Lung (tissue), 12 donors: Measurements from ENCODE around the gene MAP3K6. TPM values are rescaled to one million over a fixed set of nuclear protein-coding genes. Genes with fewer than 3 reads are reported as not detected.
"Not testable (repeated sequence)": the region's sequence is repeated elsewhere in the genome, so short reads cannot be mapped to it uniquely, and the experiment has no call there.

ENCODE experiments used
- ATAC-seq: fragments of 200-7000 bp; cut with Tn5 transposase; one replicate; pipeline ENCODE4 v1.9.1; 2020; ENCODE audit warnings: moderate number of reproducible peaks; ENCODE audit not compliant: insufficient read depth, low FRiP score
- DNase-seq, 3 donors: peaks; one replicate each; pipeline ENCODE4 v3.0.0-alpha.2; 2013 to 2017
- H3K27ac ChIP-seq, 2 donors: one replicate each; pipeline ENCODE4 v1.5.1; 2013; ENCODE audit warnings: mild to moderate bottlenecking in 2 of 2, moderate library complexity in 2 of 2, control low read depth in 1 of 2, inconsistent platforms in 1 of 2, low read depth in 1 of 2, low read length in 1 of 2
- H3K27me3 ChIP-seq, 3 donors: one replicate each; pipeline ENCODE4 v1.5.1; 2013; ENCODE audit warnings: low read length in 2 of 3; ENCODE audit not compliant: control insufficient read depth in 3 of 3, insufficient read depth in 3 of 3
- H3K36me3 ChIP-seq, 4 donors: one replicate each; pipeline ENCODE4 v1.5.1; 2013; ENCODE audit warnings: low read length in 4 of 4, mild to moderate bottlenecking in 1 of 4, moderate library complexity in 1 of 4; ENCODE audit not compliant: control insufficient read depth in 4 of 4, insufficient read depth in 4 of 4
- H3K4me1 ChIP-seq, 5 donors: one replicate each; pipeline ENCODE4 v1.5.1; 2013; ENCODE audit warnings: low read length in 5 of 5, mild to moderate bottlenecking in 2 of 5, moderate library complexity in 1 of 5; ENCODE audit not compliant: control insufficient read depth in 5 of 5, insufficient read depth in 5 of 5
- H3K4me3 ChIP-seq: one replicate; pipeline ENCODE4 v1.5.1; 2013; ENCODE audit warnings: mild to moderate bottlenecking, control low read depth, moderate library complexity
- H3K9ac ChIP-seq, 2 donors: one replicate each; pipeline ENCODE4 v1.5.1; 2013; ENCODE audit warnings: low read length in 2 of 2, control low read depth in 1 of 2; ENCODE audit not compliant: insufficient read depth in 1 of 2
- H3K9me3 ChIP-seq, 4 donors: one replicate each; pipeline ENCODE4 v1.5.1; 2013; ENCODE audit warnings: low read length in 3 of 4, mild to moderate bottlenecking in 1 of 4, moderate library complexity in 1 of 4; ENCODE audit not compliant: control insufficient read depth in 4 of 4, insufficient read depth in 3 of 4
- WGBS, 2 donors: extraction: QIAGEN DNeasy Blood & Tissue Kit; methylation state at CpG; one replicate each; pipeline ENCODE4 v1.1.7; 2013; 5-methylcytosine and 5-hydroxymethylcytosine counted together
- polyA plus RNA-seq, 2 donors: library from polyadenylated mRNA; stranded (reverse); fragments of 200-250 nt; gene quantifications; one replicate each; pipeline ENCODE4 v1.2.1, GENCODE V29; 2013
- total RNA-seq, 2 donors: library from RNA; depleted of rRNA in 1 of 2; stranded (reverse); fragments of >200 nt in 1 of 2; gene quantifications; one replicate each; pipeline ENCODE4 v1.2.1, GENCODE V29; 2014 to 2021
- TF ChIP-seq, protein P1 (sequence below): IDR thresholded peaks from 2 replicates; pipeline ENCODE4 v1.5.1; 2012; ENCODE audit warnings: mild to moderate bottlenecking; ENCODE audit errors: control extremely low read depth, extremely low read depth
- donor health status: control.
- donor health status: control.
- donor health status: Bipolar disorder and iron deficiency.
- donor health status: healthy.
- donor health status: DM: yes; HTN: yes; CAD: no.

The MAP3K6 gene
- total and polyA plus RNA-seq, 4 donors: 17.0 to 96.6 (median 62.8) TPM

DNA sequence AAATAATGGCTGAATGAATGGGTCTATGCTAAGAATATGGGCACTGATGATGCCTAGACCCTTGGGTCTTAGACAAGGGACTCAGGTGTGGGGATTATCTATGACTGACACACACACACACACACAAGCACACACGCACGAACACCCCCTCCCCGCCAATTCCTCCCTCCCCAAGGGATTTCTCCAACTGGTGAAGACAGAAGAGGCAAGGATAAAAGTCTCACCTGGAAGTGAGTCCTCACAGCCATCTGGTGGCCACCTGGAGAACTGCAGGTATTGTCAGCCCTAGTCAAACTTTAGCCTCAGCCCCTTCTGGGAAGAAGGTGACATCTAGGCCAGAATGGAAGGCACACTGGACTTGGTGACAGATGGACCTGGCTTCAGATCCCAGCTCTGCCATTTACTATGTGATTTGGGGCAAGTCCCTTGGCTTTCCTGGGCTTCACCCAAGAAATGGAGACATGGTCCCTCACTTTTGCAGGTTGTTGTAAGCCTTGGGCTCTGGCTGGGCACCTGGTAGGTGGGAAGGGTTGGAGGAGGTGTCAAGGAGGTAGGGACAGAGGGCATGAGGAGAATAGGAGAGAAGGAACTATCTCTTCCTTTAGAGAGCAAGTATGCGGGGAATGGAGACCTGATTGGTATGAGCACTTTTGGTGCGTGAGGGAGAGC lies 21.7 kb upstream of the MAP3K6 start:
- Histone ChIP-seq H3K27me3 (no peaks in the 10 kb centered on the region), H3K27ac (peak overlapping the region; percentile 14 to 50), H3K36me3 (no peaks in the 10 kb centered on the region), H3K9ac (no peak overlapping the region), H3K4me3 (no peak overlapping the region), H3K4me1 (peaks cover 0 to 15% (median 12%) of the 10 kb centered on the region in 5 donors), H3K9me3 (no peaks in the 10 kb centered on the region)
- WGBS, 2 donors: 48 to 49% methylated on average over 5 of the region's 5 CpGs
- peak in 2 of 3 donors; percentile 40 to 41 for DNase-seq
- TF ChIP-seq, protein P1, sequence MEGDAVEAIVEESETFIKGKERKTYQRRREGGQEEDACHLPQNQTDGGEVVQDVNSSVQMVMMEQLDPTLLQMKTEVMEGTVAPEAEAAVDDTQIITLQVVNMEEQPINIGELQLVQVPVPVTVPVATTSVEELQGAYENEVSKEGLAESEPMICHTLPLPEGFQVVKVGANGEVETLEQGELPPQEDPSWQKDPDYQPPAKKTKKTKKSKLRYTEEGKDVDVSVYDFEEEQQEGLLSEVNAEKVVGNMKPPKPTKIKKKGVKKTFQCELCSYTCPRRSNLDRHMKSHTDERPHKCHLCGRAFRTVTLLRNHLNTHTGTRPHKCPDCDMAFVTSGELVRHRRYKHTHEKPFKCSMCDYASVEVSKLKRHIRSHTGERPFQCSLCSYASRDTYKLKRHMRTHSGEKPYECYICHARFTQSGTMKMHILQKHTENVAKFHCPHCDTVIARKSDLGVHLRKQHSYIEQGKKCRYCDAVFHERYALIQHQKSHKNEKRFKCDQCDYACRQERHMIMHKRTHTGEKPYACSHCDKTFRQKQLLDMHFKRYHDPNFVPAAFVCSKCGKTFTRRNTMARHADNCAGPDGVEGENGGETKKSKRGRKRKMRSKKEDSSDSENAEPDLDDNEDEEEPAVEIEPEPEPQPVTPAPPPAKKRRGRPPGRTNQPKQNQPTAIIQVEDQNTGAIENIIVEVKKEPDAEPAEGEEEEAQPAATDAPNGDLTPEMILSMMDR: peak; percentile 81
- ATAC-seq: no peak

GRCh38 chr1:27384797-27385196 lies 18.0 kb upstream of the MAP3K6 start:
- H3K27me3 ChIP-seq, H3K27ac ChIP-seq, H3K9ac ChIP-seq, H3K4me3 ChIP-seq, H3K36me3 ChIP-seq, ATAC-seq, H3K9me3 ChIP-seq, DNase-seq: not testable (repeated sequence)
- peaks cover 0 to 11% (median 0%) of the 10 kb centered on the region in 5 donors for H3K4me1 ChIP-seq
- 87 to 91% methylated on average over 2 to 3 of the region's 3 CpGs for WGBS, 2 donors

GRCh38 chr1:27383661-27384060 lies 16.9 kb upstream of the MAP3K6 start:
- no peak overlapping the region for H3K27ac ChIP-seq
- no peaks in the 10 kb centered on the region for H3K27me3 ChIP-seq
- ATAC-seq: no peak
- TF ChIP-seq, protein P1: no peak
- no peaks in the 10 kb centered on the region for H3K9me3 ChIP-seq
- peaks cover 0 to 12% (median 0%) of the 10 kb centered on the region in 5 donors for H3K4me1 ChIP-seq
- WGBS, 2 donors: 90 to 91% methylated on average over 13 of the region's 13 CpGs
- no peak overlapping the region for H3K9ac ChIP-seq
- H3K4me3 ChIP-seq: no peak overlapping the region
- no peaks in the 10 kb centered on the region for H3K36me3 ChIP-seq
- DNase-seq: no peak

DNA sequence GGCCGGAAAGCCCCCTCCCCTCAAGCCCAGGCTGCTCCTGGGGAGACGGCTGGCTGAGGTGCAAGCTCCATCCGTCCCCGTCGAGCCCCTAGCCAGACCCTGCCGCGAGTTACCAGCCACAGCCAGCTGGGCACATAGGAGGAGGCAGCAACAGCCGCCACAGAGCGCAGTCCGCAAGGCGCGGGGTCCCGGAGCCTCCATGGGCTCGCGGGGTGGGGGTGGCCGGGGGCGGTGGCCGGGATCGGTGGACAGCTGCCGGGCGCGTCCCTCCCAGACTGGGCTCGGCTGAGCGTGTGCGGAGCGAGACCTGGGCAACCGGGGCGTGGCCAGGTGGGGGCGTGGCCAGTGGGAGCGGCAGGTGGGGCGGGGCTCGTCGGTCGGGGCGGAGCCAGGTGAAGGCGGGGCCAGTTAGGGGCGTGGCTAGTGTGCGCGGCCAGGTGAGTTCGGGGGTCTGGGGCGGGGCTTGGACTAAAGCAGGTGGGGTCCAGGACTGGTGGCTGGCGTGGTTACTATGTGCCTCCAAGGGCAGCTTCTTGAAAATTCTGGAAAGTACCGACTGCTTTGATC lies 16.4 kb upstream of the MAP3K6 start, which contains the start of gene CD164L2:
TSS of gene CD164L2 (minus strand) at position 295 of the 567 bp plus-strand sequence. CDS start at position 201, 94 bp downstream.
- Histone ChIP-seq H3K27me3 (no peaks in the 10 kb centered on the region), H3K4me1 (peaks cover 0 to 12% (median 0%) of the 10 kb centered on the region in 5 donors), H3K27ac (no peak within 1 kb of the TSS), H3K4me3 (no peak within 1 kb of the TSS), H3K9ac (no peak within 1 kb of the TSS), H3K36me3 (no peaks in the 10 kb centered on the region), H3K9me3 (no peaks in the 10 kb centered on the region)
- TF ChIP-seq, protein P1: no peak
- peak; percentile 73 for ATAC-seq
- WGBS, 2 donors: 27 to 31% methylated on average over 41 to 43 of the region's 43 CpGs
- DNase-seq: peak in 1 of 3 donors; percentile 39
